GM19455 (cell line): ENCODE results near the gene SERTAD1.

Source experiments
- ATAC-seq: cut with Tn5 transposase; IDR thresholded peaks from one replicate; pipeline ENCODE4 v1.9.1; 2021; ENCODE audit not compliant: unreplicated experiment

Gene SERTAD1

GRCh38 chr19:40407714-40408597, 17.8 kb downstream of the SERTAD1 start:
- no peak for ATAC-seq

- peak; percentile 71 for ATAC-seq
Measured at GRCh38 chr19:40403262-40403984, 22.4 kb downstream of the SERTAD1 start.

- no peak for ATAC-seq
Measured at GRCh38 chr19:40400559-40400958, 25.2 kb downstream of the SERTAD1 start.

- no peak for ATAC-seq
Measured at GRCh38 chr19:40398417-40399131, 27.2 kb downstream of the SERTAD1 start.

GRCh38 chr19:40397568-40397906, 28.3 kb downstream of the SERTAD1 start:
- no peak for ATAC-seq

- no peak for ATAC-seq
Measured at GRCh38 chr19:40396886-40397567, 28.8 kb downstream of the SERTAD1 start.

GRCh38 chr19:40395956-40396355, 29.8 kb downstream of the SERTAD1 start:
- ATAC-seq = no peak

- ATAC-seq = no peak
Measured at GRCh38 chr19:40394816-40395210, 31.0 kb downstream of the SERTAD1 start.

GRCh38 chr19:40393894-40394815, 31.6 kb downstream of the SERTAD1 start:
- no peak for ATAC-seq

GRCh38 chr19:40392894-40393517, 32.8 kb downstream of the SERTAD1 start:
- no peak for ATAC-seq

GRCh38 chr19:40392123-40392522, 33.7 kb downstream of the SERTAD1 start:
- no peak for ATAC-seq

- no peak for ATAC-seq
Measured at GRCh38 chr19:40390084-40390742, 35.6 kb downstream of the SERTAD1 start, which contains the start of gene HIPK4. Gene HIPK4 (minus strand): TSS chr19:40390181. CDS start chr19:40389902, 279 bp downstream.

GRCh38 chr19:40389404-40390083, 36.2 kb downstream of the SERTAD1 start:
- ATAC-seq = no peak

- no peak for ATAC-seq
Measured at GRCh38 chr19:40388481-40388880, 37.3 kb downstream of the SERTAD1 start.

GRCh38 chr19:40387155-40387554, 38.6 kb downstream of the SERTAD1 start:
- ATAC-seq = no peak

- no peak for ATAC-seq
Measured at GRCh38 chr19:40383668-40384248, 42.0 kb downstream of the SERTAD1 start.

- ATAC-seq = no peak
Measured at GRCh38 chr19:40381321-40381720, 44.5 kb downstream of the SERTAD1 start.
